SK-N-SH (cell line): Measurements from ENCODE around the gene ALG3. TPM values are rescaled to one million over a fixed set of nuclear protein-coding genes. Genes with fewer than 3 reads are reported as not detected.

Experiments used
- CTCF ChIA-PET: fragments of 300-600, 350-600 bp; formaldehyde crosslinking; extraction: SDS; loops from one replicate; lab custom pipeline; 2021; lab: Yijun Ruan, JAX
- POLR2A ChIA-PET: fragments of 350-600 bp; sonication (Branson Sonifier 250); formaldehyde crosslinking; extraction: SDS; loops from one replicate; lab custom pipeline; 2020; ENCODE audit warnings: antibody characterized with exemption, inconsistent platforms; lab: Yijun Ruan, JAX
- DNase-seq: peaks from one replicate; pipeline ENCODE4 v3.0.0; 2012
- H2AFZ ChIP-seq: fragments of 200-600 bp; sonication (generic); 2 replicates; pipeline ENCODE4 v1.8.1; 2016; ENCODE audit warnings: antibody characterized with exemption, mild to moderate bottlenecking, low read depth
- H3F3A ChIP-seq: fragments of 200-600 bp; sonication (generic); replicated peaks from 2 replicates; pipeline ENCODE3; 2016; ENCODE audit warnings: antibody characterized with exemption, mild to moderate bottlenecking; ENCODE audit not compliant: insufficient read depth
- H3K27ac ChIP-seq, 2 experiments: fragments of 200-500 bp in 1 of 2; fragments of 200-600 bp in 1 of 2; sonication (Bioruptor generic) in 1 of 2; sonication (generic), shearing (Covaris generic) in 1 of 2; 2 replicates each; pipeline versions ENCODE4 v1.5.1 to v1.6.1; 2014 to 2016; ENCODE audit warnings: low read depth in 2 of 2, inconsistent platforms in 1 of 2, low read length in 1 of 2, mild to moderate bottlenecking in 1 of 2, mixed read lengths in 1 of 2
- H3K27me3 ChIP-seq: fragments of 200-600 bp; sonication (generic), shearing (Covaris generic); 2 replicates; pipeline ENCODE4 v1.6.1; 2016; ENCODE audit warnings: mixed run types; ENCODE audit not compliant: insufficient read depth
- H3K36me3 ChIP-seq, 2 experiments: fragments of 200-500 bp in 1 of 2; fragments of 200-600 bp in 1 of 2; sonication (Bioruptor generic) in 1 of 2; sonication (generic) in 1 of 2; replicated peaks in 1 of 2; 2 replicates each; pipeline versions ENCODE3 to v1.5.1; 2014 to 2016; ENCODE audit warnings: low read length in 1 of 2, mild to moderate bottlenecking in 1 of 2; ENCODE audit not compliant: insufficient read depth in 2 of 2, control insufficient read depth in 1 of 2
- H3K4me1 ChIP-seq, 2 experiments: fragments of 200-500 bp in 1 of 2; fragments of 200-600 bp in 1 of 2; sonication (Bioruptor generic) in 1 of 2; sonication (generic), shearing (Covaris generic) in 1 of 2; 2 replicates each; pipeline versions ENCODE4 v1.5.1 to v1.6.1; 2014 to 2016; ENCODE audit warnings: low read depth in 1 of 2, low read length in 1 of 2, mixed run types in 1 of 2; ENCODE audit not compliant: insufficient read depth in 2 of 2, control insufficient read depth in 1 of 2
- H3K4me2 ChIP-seq: fragments of 200-600 bp; sonication (generic), shearing (Covaris generic); 2 replicates; pipeline ENCODE4 v1.6.1; 2017; ENCODE audit warnings: mixed run types
- H3K4me3 ChIP-seq, 2 experiments: fragments of 200-500 bp in 1 of 2; fragments of 200-600 bp in 1 of 2; sonication (Bioruptor generic) in 1 of 2; sonication (generic), shearing (Covaris generic) in 1 of 2; 2 replicates each; pipeline versions ENCODE4 v1.5.1 to v1.8.1; 2014 to 2016; ENCODE audit warnings: low read depth in 2 of 2, inconsistent platforms in 1 of 2, low read length in 1 of 2, mild to moderate bottlenecking in 1 of 2, mixed read lengths in 1 of 2, moderate library complexity in 1 of 2
- H3K79me2 ChIP-seq: fragments of 200-600 bp; sonication (generic); 2 replicates; pipeline ENCODE4 v1.8.1; 2017; ENCODE audit warnings: mild to moderate bottlenecking; ENCODE audit not compliant: insufficient read depth
- H3K9ac ChIP-seq: fragments of 200-600 bp; sonication (generic); 2 replicates; pipeline ENCODE4 v1.6.1; 2017; ENCODE audit warnings: mixed run types
- H3K9me2 ChIP-seq: fragments of 200-600 bp; sonication (generic); 2 replicates; pipeline ENCODE4 v1.6.1; 2017; ENCODE audit warnings: mixed run types
- H3K9me3 ChIP-seq: fragments of 200-600 bp; sonication (generic); 2 replicates; pipeline ENCODE4 v1.6.1; 2017; ENCODE audit warnings: mixed run types, mild to moderate bottlenecking, moderate library complexity
- H4K20me1 ChIP-seq: fragments of 200-600 bp; sonication (generic); 2 replicates; pipeline ENCODE4 v1.6.1; 2017; ENCODE audit warnings: mild to moderate bottlenecking, mixed run types; ENCODE audit not compliant: insufficient read depth
- CHD2 ChIP-seq: fragments of 150-350 bp; IDR thresholded peaks from 2 replicates; pipeline ENCODE4 v1.6.1; 2018; ENCODE audit warnings: low read length; ENCODE audit not compliant: partially characterized antibody
- ELF1 ChIP-seq: IDR thresholded peaks from 2 replicates; pipeline ENCODE4 v1.4.0; 2012
- EP300 ChIP-seq, 2 experiments: IDR thresholded peaks; 2 replicates each; pipeline versions ENCODE4 v1.4.0 to v1.6.1; 2012; ENCODE audit warnings: borderline replicate concordance in 1 of 2, low read depth in 1 of 2, low read length in 1 of 2
- EZH2phosphoT487 ChIP-seq: fragments of 200-600 bp; sonication (generic); IDR thresholded peaks from 2 replicates; pipeline ENCODE4 v1.6.1; 2017; ENCODE audit warnings: low read depth, mixed run types, mild to moderate bottlenecking, antibody characterized with exemption, moderate library complexity, borderline replicate concordance
- FOSL2 ChIP-seq: IDR thresholded peaks from 2 replicates; pipeline ENCODE4 v1.4.0; 2012; ENCODE audit warnings: low read depth, mild to moderate bottlenecking, moderate library complexity, borderline replicate concordance
- GATA2 ChIP-seq: sonication (generic); formaldehyde crosslinking; IDR thresholded peaks from 2 replicates; pipeline ENCODE4 v1.5.0; 2020; ENCODE audit warnings: mild to moderate bottlenecking, missing genetic modification reagents
- MAX ChIP-seq: IDR thresholded peaks from 2 replicates; pipeline ENCODE4 v1.4.0; 2012; ENCODE audit warnings: low read depth
- NRF1 ChIP-seq: IDR thresholded peaks from 2 replicates; pipeline ENCODE4 v1.6.1; 2012; ENCODE audit warnings: low read depth, mild to moderate bottlenecking, low read length
- POLR2AphosphoS5 ChIP-seq: IDR thresholded peaks from 2 replicates; pipeline ENCODE4 v1.6.1; 2012; ENCODE audit warnings: low read depth, low read length
- RCOR1 ChIP-seq: fragments of 150-350 bp; IDR thresholded peaks from 2 replicates; pipeline ENCODE4 v1.6.1; 2017; ENCODE audit warnings: antibody characterized with exemption, low read length
- SIN3A ChIP-seq: IDR thresholded peaks from 2 replicates; pipeline ENCODE4 v1.6.1; 2012; ENCODE audit warnings: low read depth, mild to moderate bottlenecking, low read length, moderate library complexity, borderline replicate concordance
- TAF1 ChIP-seq: IDR thresholded peaks from 2 replicates; pipeline ENCODE4 v1.6.1; 2012; ENCODE audit warnings: low read depth, mild to moderate bottlenecking, low read length, moderate library complexity, borderline replicate concordance
- TEAD4 ChIP-seq: IDR thresholded peaks from 2 replicates; pipeline ENCODE4 v1.4.0; 2012; ENCODE audit warnings: mild to moderate bottlenecking, borderline replicate concordance; ENCODE audit not compliant: insufficient read depth
- WGBS: methylation state at CpG from one replicate; pipeline ENCODE4 v1.1.6; 2017; ENCODE audit warnings: low lambda C conversion rate; 5-methylcytosine and 5-hydroxymethylcytosine counted together
- polyA plus RNA-seq, 3 experiments: library from polyadenylated mRNA; depleted of rRNA; stranded (reverse); fragments of >200 nt; gene quantifications; 2 replicates each; pipeline ENCODE4 v1.2.3, GENCODE V29; 2012
- TF ChIP-seq, protein P1 (sequence below): IDR thresholded peaks from 2 replicates; pipeline ENCODE4; 2012
- TF ChIP-seq, protein P2 (sequence below): IDR thresholded peaks from 2 replicates; pipeline ENCODE4 v1.4.0; 2012; ENCODE audit warnings: low read depth, borderline replicate concordance

ALG3 gene
- polyA plus RNA-seq, 1 of the 3 experiments (the other 2 are of a cell fraction) = 66.0 TPM

- TF ChIP-seq EP300 (IDR thresholded peaks at IDR 0.05; ENCODE audit: borderline replicate concordance in 1 of 2, low read depth in 1 of 2, low read length in 1 of 2) = no peak
- TF ChIP-seq GATA2 (CRISPR knock-in tag) = no peak
- no peak for TF ChIP-seq ELF1
- TF ChIP-seq POLR2AphosphoS5 = no peak
- TF ChIP-seq, protein P1, sequence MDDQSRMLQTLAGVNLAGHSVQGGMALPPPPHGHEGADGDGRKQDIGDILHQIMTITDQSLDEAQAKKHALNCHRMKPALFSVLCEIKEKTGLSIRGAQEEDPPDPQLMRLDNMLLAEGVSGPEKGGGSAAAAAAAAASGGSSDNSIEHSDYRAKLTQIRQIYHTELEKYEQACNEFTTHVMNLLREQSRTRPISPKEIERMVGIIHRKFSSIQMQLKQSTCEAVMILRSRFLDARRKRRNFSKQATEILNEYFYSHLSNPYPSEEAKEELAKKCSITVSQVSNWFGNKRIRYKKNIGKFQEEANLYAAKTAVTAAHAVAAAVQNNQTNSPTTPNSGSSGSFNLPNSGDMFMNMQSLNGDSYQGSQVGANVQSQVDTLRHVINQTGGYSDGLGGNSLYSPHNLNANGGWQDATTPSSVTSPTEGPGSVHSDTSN = no peak
- no peak for TF ChIP-seq MAX
- TF ChIP-seq CHD2 = peak; percentile 72
- TF ChIP-seq TAF1 = no peak
- TF ChIP-seq, all 33 proteins: peak for 5
Observed at GRCh38 chr3:184284696-184285095, 35.9 kb upstream of the ALG3 start (continued).

DNA sequence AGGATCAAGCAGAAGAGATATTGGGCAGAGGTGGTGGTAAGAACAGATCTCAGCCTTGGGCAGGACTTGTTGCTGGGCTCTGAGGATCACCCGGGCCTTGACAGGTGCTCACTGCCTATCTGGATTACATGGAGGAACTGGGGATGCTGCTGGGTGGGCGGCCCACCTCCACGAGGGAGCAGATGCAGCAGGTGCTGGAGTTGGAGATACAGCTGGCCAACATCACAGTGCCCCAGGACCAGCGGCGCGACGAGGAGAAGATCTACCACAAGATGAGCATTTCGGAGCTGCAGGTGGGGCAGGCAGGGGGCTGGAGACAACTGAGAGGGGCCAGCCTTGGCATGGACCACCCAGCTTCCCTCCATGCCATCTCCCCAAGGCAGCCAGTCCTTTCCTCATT lies 34.9 kb upstream of the ALG3 start:
- H3K9me3 ChIP-seq = no peaks in the 10 kb centered on the region
- peaks cover 0 to 4% of the 10 kb centered on the region in 2 experiments; a peak in 1 of 4 replicates for H3K4me1 ChIP-seq
- no peaks in the 10 kb centered on the region for H3K79me2 ChIP-seq
- no peak overlapping the region for H3K4me3 ChIP-seq
- H4K20me1 ChIP-seq = no peaks in the 10 kb centered on the region
- H3K9ac ChIP-seq = no peak overlapping the region
- TF ChIP-seq TEAD4 (no peak), EP300 (IDR thresholded peaks at IDR 0.05; ENCODE audit: borderline replicate concordance in 1 of 2, low read depth in 1 of 2, low read length in 1 of 2) (no peak), ELF1 (no peak), FOSL2 (no peak), RCOR1 (no peak), SIN3A (no peak), TAF1 (no peak), NRF1 (no peak), EZH2phosphoT487 (no peak)
- TF ChIP-seq, protein P2, sequence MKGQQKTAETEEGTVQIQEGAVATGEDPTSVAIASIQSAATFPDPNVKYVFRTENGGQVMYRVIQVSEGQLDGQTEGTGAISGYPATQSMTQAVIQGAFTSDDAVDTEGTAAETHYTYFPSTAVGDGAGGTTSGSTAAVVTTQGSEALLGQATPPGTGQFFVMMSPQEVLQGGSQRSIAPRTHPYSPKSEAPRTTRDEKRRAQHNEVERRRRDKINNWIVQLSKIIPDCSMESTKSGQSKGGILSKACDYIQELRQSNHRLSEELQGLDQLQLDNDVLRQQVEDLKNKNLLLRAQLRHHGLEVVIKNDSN = no peak
- H3K27ac ChIP-seq = no peak overlapping the region
- H3K36me3 ChIP-seq = no peaks in the 10 kb centered on the region
- peaks cover 4% of the 10 kb centered on the region for H3F3A ChIP-seq
- no peak overlapping the region for H2AFZ ChIP-seq
- ChIA-PET POLR2A (no interaction called here), CTCF (interaction anchor here (0.8 to 2.2 kb wide), 11 partner anchors 10 to 391 kb away, joined by 3 to 15 read pairs (median 4); partner anchors contain the start of genes ABCC5 and FAM131A)
- H3K9me2 ChIP-seq = no peaks in the 10 kb centered on the region
- no peak for DNase-seq
- 69% methylated on average over 3 of the region's 8 CpGs for WGBS
- peaks cover 3% of the 10 kb centered on the region; the same call in 1 of the 2 replicates for H3K27me3 ChIP-seq
- H3K4me2 ChIP-seq = no peak overlapping the region
